Liver (tissue), 9 donors: ENCODE data around the gene TMEM255B. TPM values are rescaled to one million over a fixed set of nuclear protein-coding genes. Genes with fewer than 3 reads are reported as not detected.

Experiments used
- DNase-seq: peaks from one replicate; pipeline ENCODE4 v3.0.0-alpha.2; 2017; ENCODE audit warnings: low spot score
- H3K27ac ChIP-seq, 2 donors: one replicate each; pipeline ENCODE4 v1.7.0; 2013; ENCODE audit warnings: inconsistent platforms in 2 of 2, low read length in 2 of 2, control low read depth in 1 of 2, low read depth in 1 of 2, mild to moderate bottlenecking in 1 of 2
- H3K27me3 ChIP-seq, 4 donors: one replicate each; pipeline versions ENCODE4 v1.6.1 to v1.7.0; 2013; ENCODE audit warnings: low read length in 3 of 4, inconsistent platforms in 1 of 4, mild to moderate bottlenecking in 1 of 4, moderate library complexity in 1 of 4; ENCODE audit not compliant: control insufficient read depth in 4 of 4, insufficient read depth in 4 of 4
- H3K36me3 ChIP-seq, 4 donors: one replicate each; pipeline versions ENCODE4 v1.6.1 to v1.7.0; 2013; ENCODE audit warnings: low read length in 3 of 4, mild to moderate bottlenecking in 3 of 4, low read depth in 1 of 4, moderate library complexity in 1 of 4; ENCODE audit not compliant: control insufficient read depth in 4 of 4, insufficient read depth in 3 of 4
- H3K4me1 ChIP-seq, 4 donors: one replicate each; pipeline versions ENCODE4 v1.6.1 to v1.7.0; 2013; ENCODE audit warnings: low read length in 3 of 4, mild to moderate bottlenecking in 3 of 4, moderate library complexity in 1 of 4; ENCODE audit not compliant: control insufficient read depth in 4 of 4, insufficient read depth in 4 of 4
- H3K4me3 ChIP-seq, 3 donors: one replicate each; pipeline versions ENCODE4 v1.6.1 to v1.7.0; 2013; ENCODE audit warnings: low read length in 3 of 3, control low read depth in 1 of 3, low read depth in 1 of 3, mild to moderate bottlenecking in 1 of 3
- H3K9ac ChIP-seq, 2 donors: one replicate each; pipeline ENCODE4 v1.7.0; 2013; ENCODE audit warnings: low read length in 2 of 2, mild to moderate bottlenecking in 2 of 2, moderate library complexity in 2 of 2, control low read depth in 1 of 2, low read depth in 1 of 2
- H3K9me3 ChIP-seq, 4 donors: one replicate each; pipeline versions ENCODE4 v1.6.1 to v1.7.0; 2013; ENCODE audit warnings: low read length in 3 of 4; ENCODE audit not compliant: control insufficient read depth in 4 of 4
- ATF3 ChIP-seq: IDR thresholded peaks from 2 replicates; pipeline ENCODE4 v1.6.1; 2016; ENCODE audit warnings: antibody characterized with exemption
- CTCF ChIP-seq: fragments of 150-350 bp; IDR thresholded peaks from 2 replicates; pipeline ENCODE4 v1.5.1; 2017; ENCODE audit warnings: improper control_type of control experiment, low read depth, low read length; ENCODE audit not compliant: missing input control
- EGR1 ChIP-seq, 2 donors: IDR thresholded peaks; 2 replicates each; pipeline ENCODE4 v1.6.1; 2016 to 2018; ENCODE audit warnings: antibody characterized with exemption in 2 of 2, low read depth in 2 of 2
- FOXA1 ChIP-seq: IDR thresholded peaks from 2 replicates; pipeline ENCODE4 v1.6.1; 2016; ENCODE audit warnings: antibody characterized with exemption
- FOXA2 ChIP-seq: IDR thresholded peaks from 2 replicates; pipeline ENCODE4 v1.6.1; 2016; ENCODE audit warnings: antibody characterized with exemption
- GABPA ChIP-seq, 2 donors: IDR thresholded peaks in 1 of 2; conservative IDR thresholded peaks in 1 of 2; 2 replicates each; pipeline ENCODE4 v1.6.1; 2016; ENCODE audit warnings: antibody characterized with exemption in 2 of 2, mild to moderate bottlenecking in 1 of 2, moderate library complexity in 1 of 2
- HNF4A ChIP-seq, 2 donors: conservative IDR thresholded peaks; 2 replicates each; pipeline ENCODE4 v1.6.1; 2016; ENCODE audit warnings: antibody characterized with exemption in 2 of 2, mild to moderate bottlenecking in 2 of 2
- HNF4G ChIP-seq: IDR thresholded peaks from 2 replicates; pipeline ENCODE4 v1.6.1; 2016; ENCODE audit warnings: antibody characterized with exemption
- JUND ChIP-seq, 2 donors: IDR thresholded peaks; 2 replicates each; pipeline ENCODE4 v1.6.1; 2016; ENCODE audit warnings: antibody characterized with exemption in 2 of 2
- MAX ChIP-seq: IDR thresholded peaks from 2 replicates; pipeline ENCODE4 v1.6.1; 2016; ENCODE audit warnings: antibody characterized with exemption
- RAD21 ChIP-seq, 2 donors: IDR thresholded peaks; 2 replicates each; pipeline ENCODE4 v1.6.1; 2016; ENCODE audit warnings: antibody characterized with exemption in 2 of 2, mild to moderate bottlenecking in 2 of 2
- REST ChIP-seq: IDR thresholded peaks from 2 replicates; pipeline ENCODE4 v1.6.1; 2016; ENCODE audit warnings: antibody characterized with exemption, mild to moderate bottlenecking
- RXRA ChIP-seq, 2 donors: IDR thresholded peaks; 2 replicates each; pipeline ENCODE4 v1.6.1; 2017 to 2018; ENCODE audit warnings: antibody characterized with exemption in 2 of 2, mild to moderate bottlenecking in 1 of 2
- SP1 ChIP-seq: IDR thresholded peaks from 2 replicates; pipeline ENCODE4 v1.6.1; 2018; ENCODE audit warnings: antibody characterized with exemption, mild to moderate bottlenecking
- TAF1 ChIP-seq: conservative IDR thresholded peaks from 2 replicates; pipeline ENCODE4 v1.6.1; 2016; ENCODE audit warnings: antibody characterized with exemption, mild to moderate bottlenecking
- YY1 ChIP-seq: IDR thresholded peaks from 2 replicates; pipeline ENCODE4 v1.6.1; 2016; ENCODE audit warnings: antibody characterized with exemption, mild to moderate bottlenecking
- ZBTB33 ChIP-seq: IDR thresholded peaks from 2 replicates; pipeline ENCODE4 v1.6.1; 2016; ENCODE audit warnings: antibody characterized with exemption
- WGBS: extraction: QIAGEN DNeasy Blood & Tissue Kit; methylation state at CpG from one replicate; pipeline ENCODE4 v1.1.7; 2013; 5-methylcytosine and 5-hydroxymethylcytosine counted together
- polyA plus RNA-seq, 2 donors: library from polyadenylated mRNA; stranded (reverse) in 1 of 2; unstranded in 1 of 2; fragments of 200-250 nt in 1 of 2; fragments of >200 nt in 1 of 2; fragmentation: Nextera tagmentation in 1 of 2; extraction: Ambion mirVana in 1 of 2; gene quantifications; one replicate each; pipeline versions ENCODE4 v1.2.1 to v1.2.3, GENCODE V29; 2013 to 2015
- total RNA-seq, 2 donors: library from RNA; depleted of rRNA; stranded (reverse); fragments of >200 nt; gene quantifications; one replicate each; pipeline ENCODE4 v1.2.3, GENCODE V29; 2014
- donor health status: healthy.
- donor health status: healthy.
- donor health status: healthy.
- donor health status: healthy.
- donor health status: healthy.

The TMEM255B gene
- total and polyA plus RNA-seq, 4 donors, result 0.37 to 8.6 (median 3.5) TPM

GRCh38 chr13:113832631-113833030 is 73.6 kb downstream of the TMEM255B start:
- Histone ChIP-seq H3K4me1 (peaks cover 2 to 9% (median 6%) of the 10 kb centered on the region in 4 donors), H3K36me3 (peaks cover 0 to 4% (median under 1%) of the 10 kb centered on the region in 4 donors), H3K9ac (no peak overlapping the region), H3K9me3 (no peaks in the 10 kb centered on the region), H3K27ac (no peak overlapping the region), H3K4me3 (no peak overlapping the region), H3K27me3 (no peaks in the 10 kb centered on the region)
- no peak for DNase-seq
- 96% methylated on average over 23 of the region's 23 CpGs for WGBS
- TF ChIP-seq FOXA1, result no peak
- no peak for TF ChIP-seq CTCF
- no peak for TF ChIP-seq RXRA (IDR thresholded peaks at IDR 0.05)
- no peak for TF ChIP-seq YY1
- TF ChIP-seq RAD21 (IDR thresholded peaks at IDR 0.05), result no peak
- TF ChIP-seq ATF3, result no peak
- no peak for TF ChIP-seq REST
- TF ChIP-seq MAX, result no peak
- no peak for TF ChIP-seq SP1
- TF ChIP-seq ZBTB33, result no peak
- no peak for TF ChIP-seq HNF4A (conservative IDR thresholded peaks at IDR 0.05)
- TF ChIP-seq JUND (IDR thresholded peaks at IDR 0.05), result no peak
- no peak for TF ChIP-seq EGR1 (IDR thresholded peaks at IDR 0.05; ENCODE audit: low read depth in 2 of 2)
- no peak for TF ChIP-seq FOXA2
- no peak for TF ChIP-seq GABPA (IDR thresholded peaks at IDR 0.05 in 1 of 2, conservative IDR thresholded peaks at IDR 0.05 in 1 of 2)
- no peak for TF ChIP-seq TAF1
- no peak for TF ChIP-seq HNF4G
